AG09319 (cell line): ENCODE results near the gene STAP1.
"Not testable (repeated sequence)": the region's sequence is repeated elsewhere in the genome, so short reads cannot be mapped to it uniquely, and the experiment has no call there.

ENCODE experiments used
- DNase-seq: peaks from one replicate; pipeline ENCODE4 v3.0.0-alpha.2; 2010; ENCODE audit warnings: low read depth; ENCODE audit errors: extremely low read depth
- TF ChIP-seq, protein P1 (sequence below): IDR thresholded peaks from 2 replicates; pipeline ENCODE4 v1.5.1; 2011; ENCODE audit warnings: low read depth, mild to moderate bottlenecking, inconsistent platforms, low read length, moderate library complexity

STAP1 gene

DNA sequence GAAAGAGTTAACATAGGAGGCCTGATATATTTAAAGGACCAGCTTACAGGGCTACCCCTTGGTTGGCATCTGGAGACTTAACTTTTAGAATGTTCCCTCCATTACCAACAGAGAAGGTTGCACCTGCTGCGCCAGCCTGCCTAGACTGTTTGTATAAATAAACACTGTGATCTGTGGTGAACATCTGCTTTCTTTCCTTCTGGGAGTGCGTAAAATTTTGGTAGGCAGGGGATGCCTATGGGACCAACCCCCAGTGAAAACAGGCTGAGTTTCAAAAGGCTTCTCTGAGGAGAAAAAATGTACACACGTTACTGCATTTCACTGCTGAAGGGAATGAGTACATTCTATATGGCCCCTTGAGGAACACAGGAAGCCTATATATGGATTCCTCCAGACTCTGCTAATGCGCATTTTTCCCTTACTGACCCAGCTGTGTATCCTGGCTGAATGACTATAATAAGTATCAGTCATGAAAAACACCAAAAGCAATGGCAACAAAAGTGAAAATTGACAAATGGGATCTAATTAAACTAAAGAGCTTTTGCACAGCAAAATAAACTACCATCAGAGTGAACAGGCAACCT lies 27.1 kb upstream of the STAP1 start:
- TF ChIP-seq, protein P1, sequence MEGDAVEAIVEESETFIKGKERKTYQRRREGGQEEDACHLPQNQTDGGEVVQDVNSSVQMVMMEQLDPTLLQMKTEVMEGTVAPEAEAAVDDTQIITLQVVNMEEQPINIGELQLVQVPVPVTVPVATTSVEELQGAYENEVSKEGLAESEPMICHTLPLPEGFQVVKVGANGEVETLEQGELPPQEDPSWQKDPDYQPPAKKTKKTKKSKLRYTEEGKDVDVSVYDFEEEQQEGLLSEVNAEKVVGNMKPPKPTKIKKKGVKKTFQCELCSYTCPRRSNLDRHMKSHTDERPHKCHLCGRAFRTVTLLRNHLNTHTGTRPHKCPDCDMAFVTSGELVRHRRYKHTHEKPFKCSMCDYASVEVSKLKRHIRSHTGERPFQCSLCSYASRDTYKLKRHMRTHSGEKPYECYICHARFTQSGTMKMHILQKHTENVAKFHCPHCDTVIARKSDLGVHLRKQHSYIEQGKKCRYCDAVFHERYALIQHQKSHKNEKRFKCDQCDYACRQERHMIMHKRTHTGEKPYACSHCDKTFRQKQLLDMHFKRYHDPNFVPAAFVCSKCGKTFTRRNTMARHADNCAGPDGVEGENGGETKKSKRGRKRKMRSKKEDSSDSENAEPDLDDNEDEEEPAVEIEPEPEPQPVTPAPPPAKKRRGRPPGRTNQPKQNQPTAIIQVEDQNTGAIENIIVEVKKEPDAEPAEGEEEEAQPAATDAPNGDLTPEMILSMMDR: no peak
- no peak for DNase-seq

DNA sequence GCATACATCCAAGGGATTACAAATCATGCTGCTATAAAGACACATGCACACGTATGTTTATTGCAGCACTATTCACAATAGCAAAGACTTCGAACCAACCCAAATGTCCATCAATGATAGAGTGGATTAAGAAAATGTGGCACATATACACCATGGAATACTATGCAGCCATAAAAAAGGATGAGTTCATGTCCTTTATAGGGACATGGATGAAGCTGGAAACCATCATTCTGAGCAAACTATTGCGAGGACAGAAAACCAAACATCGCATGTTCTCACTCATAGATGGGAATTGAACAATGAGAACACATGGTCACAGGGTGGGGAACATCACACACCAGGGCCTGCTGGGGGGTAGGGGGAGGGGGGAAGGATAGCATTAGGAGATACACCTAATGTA lies 26.1 kb upstream of the STAP1 start:
- DNase-seq: not testable (repeated sequence)

DNA sequence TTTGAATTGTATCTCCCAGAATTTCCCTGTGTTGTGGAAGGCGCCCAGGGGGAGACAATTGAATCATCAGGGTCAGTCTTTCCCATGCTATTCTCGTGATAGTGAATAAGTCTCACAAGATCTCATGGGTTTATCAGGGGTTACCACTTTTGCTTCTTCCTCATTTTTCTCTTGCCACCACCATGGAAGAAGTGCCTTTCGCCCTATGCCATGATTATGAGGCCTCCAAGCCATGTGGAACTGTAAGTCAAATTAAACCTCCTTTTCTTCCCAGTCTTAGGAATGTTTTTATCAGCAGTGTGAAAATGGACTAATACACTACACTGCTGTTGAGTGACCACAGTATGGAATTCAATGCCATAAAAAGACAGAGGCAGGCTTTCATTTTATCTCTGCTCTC lies 25.4 kb upstream of the STAP1 start:
- no peak for DNase-seq

DNA sequence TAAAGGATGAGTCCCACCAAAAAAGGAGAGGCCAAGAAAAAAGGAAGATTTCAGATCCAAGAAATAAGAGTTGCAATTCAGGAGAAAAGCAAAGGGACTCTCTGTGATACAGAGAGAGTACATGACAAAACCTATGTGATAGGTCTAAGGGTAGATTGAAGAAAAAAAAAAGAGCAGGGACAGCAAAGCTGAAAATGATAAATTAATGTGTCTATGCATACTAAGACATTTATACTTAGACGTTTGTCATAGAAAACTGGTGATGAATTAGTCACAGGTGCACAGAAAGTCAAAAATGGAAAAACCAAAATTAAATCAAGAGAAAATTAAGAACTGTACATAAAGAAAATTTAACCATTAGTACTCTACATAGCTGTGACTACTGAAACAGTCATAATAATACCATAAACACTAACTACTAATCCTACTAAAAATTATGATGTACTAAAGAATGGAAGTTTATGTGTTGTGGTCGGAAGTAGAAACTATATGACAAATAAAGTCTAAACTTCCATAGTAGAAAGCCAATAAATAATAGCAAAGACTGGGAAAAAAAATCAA lies 23.2 kb upstream of the STAP1 start:
- DNase-seq: no peak
- TF ChIP-seq, protein P1: no peak

More for the DNA sequence above, 25.4 kb upstream of the STAP1 start:
- TF ChIP-seq, protein P1: no peak

DNA sequence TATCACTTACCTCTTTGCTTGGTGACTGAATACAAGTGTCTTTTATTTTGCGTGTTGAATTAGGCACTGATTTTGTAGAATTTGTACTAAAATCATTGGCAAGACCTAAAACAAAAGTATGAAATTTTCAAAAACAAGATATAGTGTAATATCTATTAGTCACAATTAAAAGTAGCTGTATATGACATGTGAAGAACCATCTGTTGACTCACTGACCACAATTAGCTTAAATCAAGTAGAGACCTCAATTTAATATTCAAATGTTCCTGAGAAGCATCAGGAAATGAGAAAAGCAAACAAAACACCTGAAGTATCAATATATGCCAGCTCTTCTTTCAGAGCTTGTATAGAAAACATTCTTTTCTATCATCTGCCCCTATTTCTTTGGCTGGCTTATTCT lies 18.7 kb upstream of the STAP1 start:
- TF ChIP-seq, protein P1: no peak
- DNase-seq: no peak

DNA sequence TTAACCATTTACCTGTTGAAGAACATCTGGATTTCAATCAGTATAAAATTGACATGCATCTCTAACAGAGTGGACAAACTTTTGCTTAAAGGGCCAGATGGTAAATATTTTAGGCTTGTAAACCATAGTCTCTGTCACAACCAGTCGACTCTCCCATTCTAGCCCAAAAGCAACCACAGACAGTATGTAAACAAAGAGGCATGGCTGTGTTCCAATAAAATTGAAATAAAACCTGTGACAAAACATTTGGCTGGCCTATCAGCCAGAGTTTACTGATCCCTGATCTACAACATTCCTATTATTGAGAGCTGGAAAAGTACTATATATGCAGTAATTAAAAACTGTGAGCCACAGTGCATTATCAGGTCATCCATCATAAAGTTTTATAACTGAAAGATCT lies 16.5 kb upstream of the STAP1 start:
- DNase-seq: no peak
- TF ChIP-seq, protein P1: no peak

DNA sequence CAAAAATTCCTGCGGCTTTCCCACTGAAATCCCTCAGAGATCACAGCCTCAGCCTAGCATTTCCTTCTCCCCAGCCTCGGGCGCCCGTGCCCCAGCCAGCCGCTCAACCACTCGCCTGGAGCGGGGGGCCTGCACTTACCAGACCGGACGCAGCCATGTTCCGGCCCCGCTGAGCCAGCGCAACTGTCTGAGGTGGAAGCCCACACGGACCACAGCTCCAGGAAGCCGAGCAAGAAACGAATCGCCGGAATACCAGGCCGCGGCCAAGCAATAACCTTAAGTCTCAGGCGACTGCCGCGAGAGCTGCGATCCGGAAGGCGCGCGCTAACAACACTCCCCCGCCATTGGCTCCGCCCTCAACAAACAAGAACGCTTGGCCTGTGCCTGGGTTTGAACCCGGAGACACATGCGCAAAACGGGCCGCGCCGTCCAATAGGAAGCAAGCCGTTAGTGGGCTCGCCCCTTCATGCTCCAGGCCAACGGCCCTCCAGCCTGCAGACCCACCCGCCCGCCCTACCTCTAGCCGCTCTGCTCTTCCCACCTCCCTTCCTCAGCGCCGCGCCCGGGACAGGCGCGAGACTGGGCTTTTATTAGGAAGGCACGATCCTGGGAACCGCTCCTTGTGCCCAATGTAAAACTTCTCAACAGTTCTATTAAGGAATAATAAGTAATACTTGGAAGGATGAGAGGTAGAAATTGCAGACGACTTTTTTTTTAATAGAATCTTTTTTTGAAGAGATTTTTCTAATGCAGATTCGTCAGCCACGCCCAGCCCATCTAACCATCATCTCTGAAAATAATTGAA lies 13.1 kb upstream of the STAP1 start, which contains the start of gene CENPC:
Gene CENPC (minus strand): TSS at position 305 of the 805 bp plus-strand sequence. CDS start 148 bp downstream, at position 157.
- TF ChIP-seq, protein P1: no peak
- peak; percentile 94 for DNase-seq
